ENCODE data around the gene CEP152.

DNA sequence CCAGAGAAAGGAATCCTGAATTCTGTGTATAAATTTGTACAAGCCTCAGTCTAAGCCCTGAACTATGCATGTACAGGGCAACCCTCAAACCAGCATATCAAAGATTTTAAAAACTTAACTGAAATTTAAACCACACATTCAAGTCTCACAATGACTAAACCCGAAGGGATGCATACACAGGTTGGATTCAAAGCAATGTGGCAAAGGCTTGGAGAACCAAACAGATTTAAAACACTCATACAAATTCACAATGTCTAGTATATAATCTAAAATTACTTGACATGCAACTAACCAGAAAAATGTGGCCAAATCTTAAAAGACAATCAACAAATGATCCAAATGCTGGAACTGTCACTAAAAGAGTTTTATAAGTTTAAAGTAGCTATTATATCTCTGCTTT, 36.4 kb downstream of the CEP152 start:
- TF ChIP-seq, protein P1, sequence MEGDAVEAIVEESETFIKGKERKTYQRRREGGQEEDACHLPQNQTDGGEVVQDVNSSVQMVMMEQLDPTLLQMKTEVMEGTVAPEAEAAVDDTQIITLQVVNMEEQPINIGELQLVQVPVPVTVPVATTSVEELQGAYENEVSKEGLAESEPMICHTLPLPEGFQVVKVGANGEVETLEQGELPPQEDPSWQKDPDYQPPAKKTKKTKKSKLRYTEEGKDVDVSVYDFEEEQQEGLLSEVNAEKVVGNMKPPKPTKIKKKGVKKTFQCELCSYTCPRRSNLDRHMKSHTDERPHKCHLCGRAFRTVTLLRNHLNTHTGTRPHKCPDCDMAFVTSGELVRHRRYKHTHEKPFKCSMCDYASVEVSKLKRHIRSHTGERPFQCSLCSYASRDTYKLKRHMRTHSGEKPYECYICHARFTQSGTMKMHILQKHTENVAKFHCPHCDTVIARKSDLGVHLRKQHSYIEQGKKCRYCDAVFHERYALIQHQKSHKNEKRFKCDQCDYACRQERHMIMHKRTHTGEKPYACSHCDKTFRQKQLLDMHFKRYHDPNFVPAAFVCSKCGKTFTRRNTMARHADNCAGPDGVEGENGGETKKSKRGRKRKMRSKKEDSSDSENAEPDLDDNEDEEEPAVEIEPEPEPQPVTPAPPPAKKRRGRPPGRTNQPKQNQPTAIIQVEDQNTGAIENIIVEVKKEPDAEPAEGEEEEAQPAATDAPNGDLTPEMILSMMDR (IDR thresholded peaks at IDR 0.05), result no peak
- TF ChIP-seq POLR2A (IDR thresholded peaks at IDR 0.05), result no peak

Data from heart left ventricle (tissue), 13 donors.